PFSK-1 (cell line): ENCODE results near the gene SMIM22.

Source experiments
- FOXP2 ChIP-seq: optimal IDR thresholded peaks from 2 replicates; pipeline ENCODE3; 2011; ENCODE audit warnings: borderline replicate concordance, control low read depth, inconsistent platforms; ENCODE audit not compliant: insufficient read depth; ENCODE audit errors: extremely low read length, extremely low read depth
- POLR2AphosphoS5 ChIP-seq: IDR thresholded peaks from 2 replicates; pipeline ENCODE4 v1.6.1; 2012; ENCODE audit warnings: low read depth, mild to moderate bottlenecking, control low read depth, low read length, moderate library complexity
- REST ChIP-seq, 2 experiments: IDR thresholded peaks; 2 replicates each; pipeline versions ENCODE4 v1.6.1 to v1.8.0; 2011 to 2012; ENCODE audit warnings: low read depth in 2 of 2, low read length in 2 of 2, control low read depth in 1 of 2, inconsistent platforms in 1 of 2, mild to moderate bottlenecking in 1 of 2, moderate library complexity in 1 of 2; ENCODE audit not compliant: insufficient read depth in 1 of 2
- SIN3A ChIP-seq: IDR thresholded peaks from 2 replicates; pipeline ENCODE4 v1.6.1; 2012; ENCODE audit warnings: mild to moderate bottlenecking, low read length, moderate library complexity, borderline replicate concordance; ENCODE audit not compliant: insufficient read depth
- TAF1 ChIP-seq: IDR thresholded peaks from 2 replicates; pipeline ENCODE4 v1.6.1; 2012; ENCODE audit warnings: low read length, control low read depth, borderline replicate concordance; ENCODE audit not compliant: insufficient read depth

The SMIM22 gene

DNA sequence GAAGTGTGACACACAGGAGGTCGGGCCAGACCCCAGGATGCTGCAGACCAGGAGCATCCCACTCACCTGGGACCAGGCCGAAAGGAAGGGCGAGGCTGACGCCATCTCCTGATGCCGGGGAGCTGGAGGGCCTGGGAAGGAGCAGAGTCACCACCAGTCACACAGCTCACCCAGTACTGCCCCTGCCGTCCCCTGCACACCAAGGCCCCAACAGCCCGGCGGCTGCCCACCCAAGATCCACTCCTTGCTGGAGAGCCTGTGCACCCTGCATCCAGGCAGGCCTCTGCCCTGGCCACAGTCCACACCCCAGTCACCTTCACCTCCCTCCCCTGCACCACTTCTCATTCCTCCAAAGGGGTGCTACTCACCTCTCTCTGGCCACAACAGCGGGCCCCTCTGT is 33.0 kb upstream of the SMIM22 start:
- no peak for TF ChIP-seq POLR2AphosphoS5
- no peak for TF ChIP-seq TAF1

GRCh38 chr16:4763791-4764190 is 31.4 kb upstream of the SMIM22 start:
- TF ChIP-seq TAF1 (no peak), FOXP2 (no peak), REST (IDR thresholded peaks at IDR 0.05; ENCODE audit: insufficient read depth in 1 of 2, low read depth in 2 of 2, low read length in 2 of 2) (no peak), SIN3A (no peak), POLR2AphosphoS5 (no peak)

DNA sequence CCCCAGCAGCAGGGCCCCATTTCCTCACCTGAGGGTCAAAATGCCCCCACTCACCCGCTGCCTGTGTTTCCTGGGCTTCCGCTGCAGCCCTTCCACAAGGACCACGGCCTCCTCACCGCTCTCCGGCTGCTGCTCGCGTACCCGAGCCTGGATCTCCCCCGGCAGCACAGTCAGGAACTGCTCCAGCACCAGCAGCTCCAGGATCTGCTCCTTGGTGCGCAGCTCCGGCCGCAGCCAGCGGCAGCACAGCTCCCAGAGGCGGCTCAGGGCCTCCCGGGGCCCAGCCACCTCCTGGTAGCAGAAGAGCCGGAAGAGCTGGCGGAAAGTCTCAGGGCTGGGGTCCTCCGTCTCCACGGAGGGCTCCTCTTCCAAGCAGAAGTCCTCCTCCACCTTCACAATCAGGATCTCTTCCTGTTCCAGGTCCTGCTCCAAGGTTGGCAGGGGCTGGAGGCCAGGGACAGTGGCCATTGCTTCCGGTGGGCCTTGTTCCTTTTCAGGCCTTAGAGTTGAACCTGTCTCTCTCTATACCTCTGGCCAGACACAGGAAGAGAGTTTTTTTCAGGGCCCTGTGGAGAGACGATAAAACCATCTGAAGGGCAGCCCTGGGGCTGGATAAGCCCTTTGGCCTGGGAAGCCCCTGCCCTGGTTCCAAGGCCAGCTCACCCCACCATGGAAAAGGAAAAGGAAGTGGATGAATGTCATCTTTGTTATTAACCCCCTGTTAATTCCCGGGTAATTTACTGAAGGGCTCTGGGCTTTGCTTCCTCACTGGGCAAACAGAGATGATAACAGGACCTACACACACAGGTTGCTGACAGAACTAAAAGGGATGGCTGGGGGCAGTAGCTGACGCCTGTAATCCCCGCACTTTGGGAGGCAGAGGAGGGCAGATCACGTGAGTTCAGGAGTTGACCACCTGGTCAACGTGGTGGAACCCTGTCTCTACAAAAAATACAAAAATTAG is 29.4 kb upstream of the SMIM22 start:
- TF ChIP-seq FOXP2, result no peak
- TF ChIP-seq TAF1, result no peak
- no peak for TF ChIP-seq POLR2AphosphoS5
- TF ChIP-seq SIN3A, result no peak
- no peak for TF ChIP-seq REST (IDR thresholded peaks at IDR 0.05; ENCODE audit: insufficient read depth in 1 of 2, low read depth in 2 of 2, low read length in 2 of 2)

- TF ChIP-seq TAF1, result peak; percentile 59; the same call in 1 of the 2 replicates
- peak; percentile 89 for TF ChIP-seq FOXP2
- TF ChIP-seq REST (IDR thresholded peaks at IDR 0.05; ENCODE audit: insufficient read depth in 1 of 2, low read depth in 2 of 2, low read length in 2 of 2), result no peak
- peak; percentile 76 for TF ChIP-seq POLR2AphosphoS5
- no peak for TF ChIP-seq SIN3A
Measured at GRCh38 chr16:4766875-4767628, 28.1 kb upstream of the SMIM22 start, which contains the start of gene ZNF500. TSS of gene ZNF500 (minus strand) at chr16:4767162. CDS start at chr16:4765978, 1,184 bp downstream.

DNA sequence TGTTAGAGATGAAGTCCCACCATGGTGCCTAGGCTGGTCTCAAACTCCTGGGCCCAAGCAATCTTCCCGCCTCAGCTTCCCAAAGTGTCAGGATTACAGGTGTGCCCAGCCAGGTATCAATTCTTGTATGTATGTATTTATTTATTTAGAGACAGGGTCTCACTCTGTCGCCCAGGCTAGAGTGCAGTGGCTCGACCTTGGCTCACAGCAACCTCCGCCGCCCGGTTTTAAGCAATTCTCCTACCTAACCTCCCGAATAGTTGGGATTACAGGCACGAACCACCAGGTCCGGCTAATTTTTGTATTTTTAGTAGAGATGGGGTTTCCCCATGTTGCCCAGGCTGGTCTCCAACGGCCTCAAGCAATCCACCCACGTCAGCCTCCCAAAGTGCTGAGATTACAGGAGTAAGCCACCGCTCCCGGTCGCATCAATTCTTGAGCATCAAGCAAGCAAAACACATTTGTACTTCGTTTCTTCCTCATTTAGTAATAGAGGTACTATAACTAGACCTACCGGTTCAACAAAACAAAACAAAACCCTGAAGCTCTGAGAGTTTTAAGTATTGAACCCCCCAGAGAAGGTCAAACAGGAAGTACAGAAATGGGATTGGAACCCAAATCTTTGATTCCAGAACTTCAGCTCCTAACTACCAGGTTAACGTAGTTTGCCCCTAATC is 27.2 kb upstream of the SMIM22 start:
- no peak for TF ChIP-seq SIN3A
- TF ChIP-seq FOXP2, result no peak
- TF ChIP-seq REST (IDR thresholded peaks at IDR 0.05; ENCODE audit: insufficient read depth in 1 of 2, low read depth in 2 of 2, low read length in 2 of 2), result no peak
- TF ChIP-seq TAF1, result no peak
- TF ChIP-seq POLR2AphosphoS5, result no peak
